GM19463 (cell line): Measurements from ENCODE around the gene CANT1.
"Not testable (repeated sequence)": the region's sequence is repeated elsewhere in the genome, so short reads cannot be mapped to it uniquely, and the experiment has no call there.

Experiments used
- ATAC-seq: cut with Tn5 transposase; IDR thresholded peaks from one replicate; pipeline ENCODE4 v1.9.1; 2021; ENCODE audit warnings: mild to moderate bottlenecking, moderate library complexity; ENCODE audit not compliant: unreplicated experiment

Gene CANT1

DNA sequence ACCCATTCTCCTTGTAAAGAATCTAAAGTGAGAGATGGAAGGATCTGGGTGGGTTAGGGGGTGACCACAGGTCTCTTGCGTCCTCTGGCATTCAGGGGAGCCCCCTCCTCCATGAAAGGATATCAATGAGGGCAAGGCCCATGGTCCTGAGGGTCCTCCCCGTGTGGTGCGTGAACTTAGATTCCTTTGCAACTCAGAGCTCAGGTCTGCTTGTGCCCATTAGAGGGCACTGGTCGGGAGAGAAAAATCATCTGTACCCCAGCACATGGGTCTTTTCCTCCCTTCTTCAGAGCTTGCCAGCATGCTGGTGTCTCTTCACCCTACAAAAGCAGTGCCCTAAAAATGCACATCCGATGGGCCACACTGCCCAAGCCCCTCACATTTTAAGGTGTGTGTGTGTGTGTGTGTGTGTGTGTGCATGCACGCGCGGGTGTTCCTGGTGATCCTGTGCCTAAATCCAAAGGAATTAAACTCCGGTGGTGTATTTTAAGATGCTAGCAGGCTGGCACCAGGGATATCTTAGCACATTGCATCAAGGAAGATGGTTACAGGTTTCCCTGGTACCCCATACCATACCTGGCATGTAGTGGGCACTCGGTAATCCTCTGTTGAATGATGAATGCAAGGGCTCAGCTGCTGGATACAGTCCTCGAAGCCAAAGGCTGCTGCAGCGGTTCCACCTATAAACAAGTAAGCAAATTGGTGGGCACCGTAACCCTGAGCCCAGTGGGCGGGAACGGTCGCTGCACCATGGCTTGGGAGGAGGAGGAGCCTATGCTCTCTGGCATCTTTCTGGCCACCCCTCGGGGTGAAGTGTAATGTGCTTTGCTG, 19.1 kb upstream of the CANT1 start:
- no peak for ATAC-seq

DNA sequence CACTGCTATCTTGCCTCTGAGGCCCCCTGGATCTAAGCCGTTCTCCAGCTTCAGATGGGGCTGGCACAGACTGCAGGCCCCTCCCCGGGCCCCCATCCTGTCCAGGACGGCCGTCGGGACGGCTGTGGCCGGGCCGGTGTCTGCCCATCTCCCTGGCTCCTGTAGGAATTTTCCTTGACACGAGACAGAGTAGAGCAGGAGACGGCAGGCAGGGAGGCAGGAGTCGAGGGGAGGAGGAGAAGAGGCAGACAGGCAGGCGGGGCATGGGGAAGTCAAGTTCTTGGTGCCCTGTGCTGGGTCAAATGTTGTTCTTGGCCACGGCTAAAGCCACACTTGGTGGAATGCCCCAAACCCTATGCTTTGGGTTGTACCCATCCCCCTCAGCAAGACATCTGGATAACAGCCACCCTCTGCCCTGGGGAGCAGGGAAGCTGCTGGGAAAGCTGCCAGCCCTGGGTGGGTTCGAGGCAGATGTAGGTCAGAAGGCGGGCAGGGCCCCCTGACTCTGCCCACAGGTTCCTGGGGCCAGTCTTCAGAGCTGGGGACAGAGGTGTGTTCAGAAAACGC, 18.4 kb upstream of the CANT1 start:
- no peak for ATAC-seq

DNA sequence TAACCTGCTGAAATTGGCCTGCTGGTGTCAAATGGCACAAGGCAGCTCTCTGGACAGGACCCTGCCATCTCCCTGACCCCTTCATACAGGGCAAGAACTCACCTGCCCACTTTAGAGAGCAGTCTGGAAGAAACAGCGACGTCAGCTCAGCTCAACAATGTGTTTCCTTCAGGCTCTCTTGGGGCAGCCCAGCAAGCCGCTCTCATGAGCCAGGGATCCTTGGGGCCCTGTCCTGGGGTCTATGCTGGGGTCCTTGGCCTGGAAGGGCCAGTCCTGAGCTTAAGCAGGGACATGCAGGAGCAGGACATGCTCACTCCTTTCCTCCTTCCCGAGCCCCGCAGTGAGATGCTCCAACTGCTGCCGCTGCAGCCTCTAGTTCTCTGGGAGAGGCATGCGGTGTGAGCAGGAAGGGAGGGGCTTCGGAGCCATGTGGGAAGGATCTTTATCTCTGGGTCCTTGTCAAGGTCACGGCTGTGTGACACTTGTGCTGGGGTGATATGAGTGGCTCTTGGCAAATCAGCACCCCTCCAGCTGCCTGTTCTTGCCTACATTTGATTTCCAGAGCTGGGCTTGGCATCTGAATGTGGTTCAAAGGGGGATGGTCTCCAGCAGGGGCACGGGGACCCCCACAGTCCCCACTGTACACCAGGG, 17.8 kb upstream of the CANT1 start:
- ATAC-seq, result no peak

DNA sequence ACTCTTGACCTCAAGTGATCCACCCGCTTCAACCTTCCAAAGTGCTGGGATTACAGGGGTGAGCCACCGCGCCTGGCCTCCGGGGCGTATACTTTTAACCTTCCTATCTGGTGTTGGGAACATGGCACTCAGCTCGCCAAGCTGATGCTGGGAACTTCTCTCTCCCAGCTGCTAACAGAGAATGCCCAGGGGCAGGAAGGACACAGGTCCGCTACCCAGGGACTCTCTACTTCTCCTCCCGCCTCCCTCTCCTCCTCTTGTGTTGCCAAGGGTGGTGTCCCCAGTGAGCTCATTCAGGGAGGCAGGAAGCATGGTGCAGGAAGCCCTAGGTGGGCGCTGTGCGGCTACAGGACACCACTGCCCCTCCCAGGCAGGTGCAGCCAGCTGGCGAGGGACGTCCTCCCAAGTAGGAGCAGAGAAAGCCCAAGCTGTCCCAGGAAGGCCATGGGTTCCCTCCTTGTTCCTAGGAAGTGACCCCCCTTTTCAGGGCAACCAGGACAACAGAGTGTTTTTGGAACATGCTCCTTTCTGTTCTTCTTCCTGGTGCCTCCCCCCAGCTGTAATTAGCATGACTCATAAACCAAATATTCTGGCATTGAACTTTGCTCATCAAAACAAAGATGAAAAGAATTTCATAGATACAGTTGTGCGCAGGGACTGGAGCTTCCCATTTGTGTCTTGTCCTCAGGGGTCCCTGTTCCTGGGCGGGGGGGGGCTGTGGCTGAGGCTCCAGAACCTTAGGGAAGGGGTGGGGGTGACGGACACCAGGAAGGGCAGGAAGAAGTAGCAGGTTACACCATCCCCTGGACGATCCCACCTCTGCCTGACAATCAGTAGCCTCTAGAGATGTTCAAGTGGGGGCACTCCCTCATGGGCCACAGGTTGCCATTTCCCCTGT, 17.1 kb upstream of the CANT1 start:
- no peak for ATAC-seq

DNA sequence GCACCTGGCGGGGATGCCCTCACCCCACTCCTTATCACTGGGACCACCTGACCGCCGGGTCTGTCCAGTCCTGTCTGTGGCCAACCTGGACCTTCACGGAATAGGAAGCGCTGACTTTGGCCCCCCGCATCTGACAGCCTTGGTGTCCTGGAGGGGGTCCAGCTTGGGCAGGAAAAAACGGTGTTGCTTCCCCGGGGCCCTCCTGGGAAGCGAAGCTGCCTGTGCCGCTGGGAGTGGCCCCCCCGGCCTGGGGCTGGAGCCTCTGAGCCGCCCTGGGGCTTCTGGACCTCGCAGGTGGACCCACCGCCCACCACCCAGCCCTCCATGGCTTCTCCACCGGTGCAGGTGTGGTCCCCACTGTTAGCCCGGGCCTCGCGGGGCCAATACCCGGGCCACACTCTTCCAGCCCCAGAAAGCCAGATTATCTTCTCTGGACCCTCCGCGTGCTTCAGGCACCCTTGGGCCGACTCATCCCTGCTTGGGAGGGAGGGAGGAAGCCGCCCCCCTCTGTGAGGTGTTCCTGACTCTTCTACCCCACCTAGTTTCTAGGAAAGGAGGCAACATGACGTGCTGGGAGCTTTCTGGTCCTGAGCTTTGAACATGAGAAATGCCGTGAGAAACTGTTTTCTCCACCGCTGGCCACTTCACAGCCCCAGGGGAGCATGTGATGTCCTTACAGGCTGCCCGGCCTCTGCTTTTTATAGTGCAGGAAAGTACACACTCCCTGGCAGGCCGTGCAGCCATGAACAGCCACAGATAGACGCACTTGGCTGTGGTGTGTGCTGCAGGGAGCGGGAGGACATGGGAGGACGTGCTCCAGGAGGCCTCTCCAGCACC, 15.6 kb upstream of the CANT1 start:
- ATAC-seq, result no peak

DNA sequence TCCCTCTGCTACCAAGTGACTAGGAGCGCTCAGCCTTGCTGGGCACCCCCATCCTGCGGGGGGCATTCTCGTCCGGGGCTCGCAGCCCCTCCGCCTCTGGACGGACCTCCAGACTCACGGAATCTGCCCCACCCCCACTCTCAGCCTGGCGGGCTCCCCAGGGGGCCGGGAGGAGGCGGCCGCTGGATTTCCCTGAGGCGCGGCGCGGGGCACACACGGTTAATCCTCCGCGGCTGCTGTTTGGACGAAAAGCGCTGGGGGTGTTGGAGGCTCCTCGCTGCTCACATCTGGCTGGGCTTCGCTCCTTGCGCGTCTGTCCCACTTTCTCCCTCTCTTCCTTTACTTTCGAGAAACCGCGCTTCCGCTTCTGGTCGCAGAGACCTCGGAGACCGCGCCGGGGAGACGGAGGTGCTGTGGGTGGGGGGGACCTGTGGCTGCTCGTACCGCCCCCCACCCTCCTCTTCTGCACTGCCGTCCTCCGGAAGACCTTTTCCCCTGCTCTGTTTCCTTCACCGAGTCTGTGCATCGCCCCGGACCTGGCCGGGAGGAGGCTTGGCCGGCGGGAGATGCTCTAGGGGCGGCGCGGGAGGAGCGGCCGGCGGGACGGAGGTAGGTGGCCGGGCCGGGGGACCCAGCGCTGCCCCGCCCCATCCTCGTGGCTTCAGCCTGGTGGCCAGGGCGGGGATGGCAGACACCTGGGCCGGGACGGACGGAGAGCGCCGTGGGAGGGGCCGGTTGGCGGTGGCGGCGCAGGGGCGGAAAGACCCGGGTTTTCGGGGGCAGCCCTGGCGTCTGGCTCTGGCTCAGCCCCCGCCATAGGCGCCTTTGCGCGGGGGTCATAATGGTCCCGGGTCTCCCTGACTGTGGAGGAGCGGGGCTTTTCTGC, 14.6 kb upstream of the CANT1 start, which contains the start of gene C1QTNF1:
Gene C1QTNF1 (plus strand): TSS at position 284 of the 886 bp plus-strand sequence. CDS start 19,800 bp downstream, outside the sequence.
- ATAC-seq, result no peak

DNA sequence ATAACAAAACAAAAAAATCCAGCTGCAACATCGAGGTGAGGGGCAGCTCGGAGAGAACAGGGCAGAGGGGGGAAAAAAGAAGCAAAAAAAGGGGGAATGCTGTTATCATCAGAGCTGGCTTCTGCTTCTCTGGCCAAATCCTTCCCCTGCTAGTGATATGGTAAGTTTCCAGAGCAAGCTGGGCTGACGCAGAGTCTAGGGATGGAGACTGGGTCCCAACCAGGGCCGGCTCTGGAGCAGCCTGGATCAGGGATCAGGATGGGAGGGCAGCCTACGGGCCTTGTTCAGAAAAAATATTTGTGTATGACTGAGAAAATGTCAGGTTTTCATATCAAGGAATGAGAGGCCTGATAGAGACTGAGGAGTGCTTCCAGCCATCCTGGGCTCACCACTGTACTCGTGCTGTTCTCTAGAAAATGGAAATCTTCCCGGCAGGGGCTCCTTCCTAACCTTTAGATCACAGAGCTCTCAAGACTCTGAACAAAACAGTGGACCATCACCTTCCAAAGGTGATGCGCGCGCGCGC, 13.7 kb upstream of the CANT1 start:
- ATAC-seq, result no peak

DNA sequence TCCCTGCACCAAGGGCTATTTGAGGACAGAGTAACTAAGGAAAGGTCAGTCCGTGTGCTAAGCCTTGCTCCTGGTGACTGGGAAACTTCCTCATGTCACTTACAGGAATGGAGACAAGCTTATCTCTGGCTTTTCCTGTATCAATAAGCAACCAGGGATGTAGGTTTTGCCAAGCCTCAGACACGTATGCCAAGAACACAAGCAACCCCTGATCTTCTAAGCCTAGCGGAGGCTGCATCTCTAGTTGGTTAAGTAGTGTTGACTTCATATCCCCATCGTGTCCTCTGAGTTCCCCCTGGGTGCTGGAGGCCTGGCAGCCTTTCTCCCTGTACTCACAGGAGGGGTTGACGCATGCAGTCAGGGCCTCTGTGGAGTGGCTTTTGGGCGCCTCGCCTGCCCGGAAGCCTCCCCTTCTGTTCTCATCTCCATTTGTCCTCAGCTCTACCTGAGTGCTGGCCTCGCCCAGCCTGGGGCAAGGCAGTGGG, 13.0 kb upstream of the CANT1 start:
- ATAC-seq, result no peak

DNA sequence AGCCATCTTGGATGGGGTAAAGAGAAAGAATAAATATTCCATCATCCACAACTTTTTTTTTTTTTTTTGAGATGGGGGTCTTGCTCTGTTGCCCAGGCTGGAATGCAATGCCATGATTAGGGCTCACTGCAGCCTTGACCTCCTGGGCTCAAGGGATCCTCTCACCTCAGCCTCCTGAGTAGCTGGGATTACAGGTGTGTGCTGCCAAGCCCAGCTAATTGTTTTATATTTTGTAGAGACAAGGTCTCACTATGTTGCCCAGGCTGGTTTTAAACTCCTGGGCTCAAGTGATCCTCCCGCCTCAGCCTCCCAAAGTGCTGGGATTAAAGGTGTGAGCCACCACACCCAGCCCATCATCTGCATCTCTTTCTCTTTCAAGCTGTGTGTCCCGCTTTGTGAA, 12.4 kb upstream of the CANT1 start:
- ATAC-seq, result not testable (repeated sequence)

DNA sequence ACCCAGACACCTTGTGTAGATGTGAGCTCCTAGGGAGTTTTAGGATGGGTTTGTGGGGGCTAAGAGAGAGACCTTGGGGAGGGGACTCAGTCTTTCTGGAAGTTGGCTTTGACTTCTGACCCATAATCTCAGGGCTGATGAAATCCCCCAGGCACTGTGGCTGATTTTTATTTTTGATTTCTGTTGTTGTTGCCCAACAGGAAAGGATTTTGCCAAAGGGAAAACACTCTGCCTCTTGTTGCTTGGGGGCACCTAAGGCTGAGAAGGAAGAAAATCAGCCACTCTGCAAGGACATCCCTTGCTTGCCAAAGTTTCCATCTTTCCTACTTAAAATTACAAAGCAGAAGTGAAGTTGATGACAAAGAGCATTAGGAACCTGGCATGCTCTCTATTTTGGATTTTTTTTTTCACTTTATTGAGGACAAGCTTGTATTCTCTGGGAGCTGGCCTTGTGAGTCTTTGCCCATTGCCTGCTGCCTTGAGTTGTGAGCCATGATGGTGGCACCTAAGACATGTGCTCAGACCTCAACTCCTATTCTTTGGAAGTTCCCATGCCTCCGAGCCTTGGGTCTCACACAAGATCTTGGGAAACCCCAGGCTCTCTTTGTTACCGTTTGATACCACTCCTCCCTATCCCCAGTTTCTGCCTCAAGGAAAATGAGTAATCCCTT, 11.2 kb upstream of the CANT1 start:
- no peak for ATAC-seq

DNA sequence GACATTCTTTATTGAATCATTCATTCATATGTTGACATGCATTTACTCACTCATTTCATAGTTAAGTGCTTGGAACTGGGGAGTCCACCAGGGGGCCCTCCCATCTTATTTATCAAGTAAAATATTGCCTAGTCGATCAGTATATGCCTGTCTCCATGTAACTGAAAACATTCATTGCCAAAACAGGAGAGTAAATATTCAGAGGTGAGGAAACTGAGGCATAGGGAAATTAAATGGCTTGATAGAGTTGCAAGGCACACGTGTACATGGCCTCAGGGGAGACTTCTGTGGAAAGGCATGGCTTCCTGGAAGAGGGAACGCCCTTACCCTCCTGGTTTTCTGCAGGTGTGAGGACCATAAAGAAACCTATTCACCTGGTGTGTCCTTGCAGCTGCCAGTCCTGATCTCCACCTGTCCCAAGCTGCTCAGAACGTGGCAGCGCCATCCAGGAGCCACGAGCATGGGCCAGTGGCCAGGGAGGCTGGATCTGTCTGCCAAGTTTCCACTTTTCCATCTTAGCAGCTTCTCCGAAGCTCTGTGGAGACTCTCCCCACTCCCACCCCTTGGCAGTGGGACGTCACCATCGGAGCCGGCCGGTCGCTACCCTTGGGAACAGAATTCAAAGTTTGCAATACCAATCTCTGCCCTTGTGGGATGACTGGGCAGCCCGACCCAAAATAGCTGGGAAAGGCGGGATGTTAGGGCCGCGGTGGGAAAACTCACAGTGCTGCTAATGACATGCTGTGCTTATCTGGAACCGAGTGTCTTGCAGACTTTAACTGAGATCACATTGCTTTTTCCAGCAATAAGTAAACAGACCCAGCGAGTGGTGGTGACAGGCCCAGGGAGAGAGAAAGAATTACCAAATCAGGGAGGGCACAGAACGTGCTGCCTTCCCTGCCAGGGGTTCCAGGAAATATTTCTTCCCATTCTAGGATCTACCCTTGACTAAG, 10.3 kb upstream of the CANT1 start:
- ATAC-seq, result no peak

DNA sequence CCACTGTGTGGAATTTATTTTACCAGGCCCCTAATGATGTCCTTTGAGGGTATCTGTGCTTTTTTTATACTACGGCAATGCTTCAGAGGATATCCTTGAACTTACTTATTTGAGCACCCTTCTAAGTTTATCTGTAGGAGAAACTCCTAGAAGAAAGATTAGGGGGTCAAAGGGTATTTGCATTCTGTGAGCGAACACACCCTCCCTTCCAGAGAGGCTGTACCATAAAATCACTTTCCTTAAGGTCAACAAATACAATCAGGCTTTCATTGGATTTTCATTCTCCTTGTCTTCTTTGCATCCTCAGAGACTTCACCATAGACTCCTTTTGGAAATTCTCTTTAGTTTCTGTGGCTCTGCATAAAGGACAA, 9.7 kb upstream of the CANT1 start:
- no peak for ATAC-seq

DNA sequence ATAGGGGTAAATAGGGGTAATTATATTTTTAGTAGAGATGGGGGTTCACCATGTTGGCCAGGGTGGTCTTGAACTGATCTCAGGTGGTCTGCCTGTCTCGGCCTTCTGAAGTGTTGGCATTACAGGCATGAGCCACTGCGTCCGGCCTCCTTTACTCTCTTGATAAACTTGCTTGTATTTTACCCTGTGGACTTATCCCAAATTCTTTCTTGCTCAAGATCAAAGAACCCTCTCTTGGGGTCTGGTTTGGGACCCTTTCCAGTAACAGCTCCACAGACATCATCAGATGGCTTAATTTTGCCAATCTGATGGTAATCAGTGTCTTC, 8.8 kb upstream of the CANT1 start:
- ATAC-seq, result no peak

DNA sequence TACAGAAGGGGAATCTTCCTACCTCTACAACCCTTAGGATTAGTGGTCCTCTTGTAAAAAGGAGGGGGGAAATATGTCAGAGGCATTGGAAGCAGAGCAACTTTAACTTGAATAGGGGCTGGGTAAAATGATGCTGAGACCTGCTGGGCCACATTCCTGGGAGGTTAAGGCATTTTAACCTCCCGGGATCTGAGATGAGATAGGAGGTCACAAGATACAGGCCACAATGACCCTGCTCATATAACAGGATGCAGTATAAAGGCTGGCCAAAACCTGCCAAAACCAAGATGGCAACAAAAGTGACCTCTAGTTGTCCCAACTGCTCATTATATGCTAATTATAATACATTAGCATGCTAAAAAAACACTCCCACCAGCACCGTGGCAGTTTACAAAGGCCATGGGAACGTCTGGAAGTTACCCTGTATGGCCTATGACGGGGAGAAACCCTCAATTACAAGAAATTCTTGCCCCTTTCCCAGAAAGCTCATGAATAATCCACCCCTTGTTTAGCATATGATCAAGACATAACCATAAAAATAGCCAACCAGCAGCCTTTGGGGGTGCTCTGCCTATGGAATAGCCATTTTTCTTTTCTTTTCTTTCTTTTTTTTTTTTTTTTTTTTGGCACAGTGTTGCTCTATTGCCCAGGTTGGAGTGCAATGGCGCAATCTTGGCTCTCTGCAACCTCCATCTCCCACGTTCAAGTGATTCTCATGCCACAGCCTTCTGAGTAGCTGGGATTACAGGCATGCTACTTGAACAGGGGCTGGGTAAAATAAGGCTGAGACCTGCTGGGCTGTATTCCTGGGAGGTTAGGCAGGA, 8.2 kb upstream of the CANT1 start:
- no peak for ATAC-seq

DNA sequence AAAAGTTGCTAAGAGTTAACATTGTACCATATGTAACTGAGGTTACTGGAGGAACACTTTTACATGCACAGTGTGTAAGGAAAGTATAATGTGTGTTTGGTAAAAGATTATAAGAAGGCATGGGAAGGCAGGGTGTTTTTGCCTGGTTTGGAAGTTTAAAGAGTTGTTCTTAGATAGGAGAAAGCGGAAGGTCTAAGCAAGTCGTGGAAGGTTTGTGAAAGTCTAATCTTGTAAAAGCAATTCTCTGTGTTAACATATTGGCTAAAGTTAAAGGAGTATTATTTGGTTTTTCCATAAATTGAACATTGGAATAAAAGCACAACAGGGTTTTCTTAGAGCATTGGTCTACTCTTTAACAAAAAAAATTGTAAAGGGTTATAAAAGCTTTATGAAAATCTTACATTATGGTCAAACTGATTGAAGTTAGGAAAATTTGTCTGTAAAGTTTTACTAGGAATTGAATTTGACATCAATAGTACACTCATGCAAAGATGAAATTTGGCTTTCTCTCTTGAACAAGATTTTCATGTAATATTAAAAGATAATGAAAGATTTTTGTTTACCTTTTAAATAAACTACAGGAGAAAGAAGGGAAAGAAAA, 4.7 kb upstream of the CANT1 start:
- no peak for ATAC-seq

DNA sequence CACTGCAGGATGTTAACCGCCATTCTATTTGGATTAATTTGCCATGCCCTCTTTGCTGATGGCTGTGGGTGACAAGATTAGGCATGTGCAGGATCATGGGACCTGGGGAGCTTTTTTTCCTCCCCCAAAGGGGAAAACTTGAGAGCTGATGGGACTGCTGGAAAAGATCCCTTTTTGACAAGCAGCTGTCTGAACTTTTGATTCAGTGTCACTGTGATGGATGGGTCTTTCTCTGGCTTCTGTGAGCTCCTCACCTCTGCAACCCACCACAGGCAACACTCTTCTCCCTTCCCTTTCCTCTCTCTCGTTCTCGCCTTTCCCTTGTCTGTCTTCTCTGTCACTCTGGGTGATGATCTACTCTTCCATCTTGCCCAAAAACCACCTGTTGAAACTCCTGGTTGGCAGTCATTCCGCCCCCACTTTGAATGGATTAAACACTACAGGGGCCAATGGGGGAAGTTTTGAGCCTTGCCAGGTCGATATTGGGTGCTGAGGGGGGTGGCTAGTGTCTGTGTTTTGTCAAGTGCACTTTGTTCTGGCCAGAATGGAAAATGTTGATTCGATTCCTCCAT, 3.1 kb upstream of the CANT1 start:
- ATAC-seq, result no peak
